AG04449 (cell line): Measurements from ENCODE around the gene TTC14.
"Not testable (repeated sequence)": the region's sequence is repeated elsewhere in the genome, so short reads cannot be mapped to it uniquely, and the experiment has no call there.

Experiments used
- CTCF ChIA-PET: fragments of 350-600 bp; formaldehyde crosslinking; extraction: SDS; loops from one replicate; lab custom pipeline; 2021; ENCODE audit warnings: antibody characterized with exemption; lab: Yijun Ruan, JAX
- POLR2A ChIA-PET: fragments of 400-600, 350-600 bp; formaldehyde crosslinking; extraction: SDS; loops from one replicate; lab custom pipeline; 2020; ENCODE audit warnings: antibody characterized with exemption, inconsistent platforms; lab: Yijun Ruan, JAX
- DNase-seq: peaks from one replicate; pipeline ENCODE4 v3.0.0-alpha.2; 2010; ENCODE audit warnings: low read depth, low spot score
- H3K4me3 ChIP-seq: 2 replicates; pipeline ENCODE4 v1.5.1; 2011; ENCODE audit warnings: low read depth, mild to moderate bottlenecking, control low read depth, low read length
- CTCF ChIP-seq: IDR thresholded peaks from one replicate; pipeline ENCODE4 v1.5.1; 2011; ENCODE audit warnings: mild to moderate bottlenecking, moderate library complexity, low read length, control low read depth, inconsistent platforms; ENCODE audit not compliant: insufficient read depth; ENCODE audit errors: missing control alignments

Gene TTC14

GRCh38 chr3:180575571-180575970 lies 26.4 kb upstream of the TTC14 start:
- ChIA-PET POLR2A (no interaction called here), CTCF (no interaction called here)
- no peak for TF ChIP-seq CTCF
- H3K4me3 ChIP-seq, result no peak overlapping the region
- no peak for DNase-seq

GRCh38 chr3:180580934-180581333 lies 21.0 kb upstream of the TTC14 start:
- ChIA-PET CTCF (no interaction called here), POLR2A (no interaction called here)
- no peak for TF ChIP-seq CTCF
- no peak overlapping the region for H3K4me3 ChIP-seq
- no peak for DNase-seq

GRCh38 chr3:180590396-180590795 lies 11.6 kb upstream of the TTC14 start:
- no peak overlapping the region for H3K4me3 ChIP-seq
- CTCF ChIA-PET, result interaction anchor here (1.4 to 5.5 kb wide), 2 partner anchors 661 to 663 kb away, joined by 3 to 22 read pairs; no protein-coding TSS in a partner anchor
- POLR2A ChIA-PET, result no interaction called here
- no peak for DNase-seq
- no peak for TF ChIP-seq CTCF

GRCh38 chr3:180593631-180594030 lies 8.3 kb upstream of the TTC14 start:
- CTCF ChIA-PET, result interaction anchor here (0.8 to 2.9 kb wide), 3 partner anchors 8 to 782 kb away, joined by 3 to 21 read pairs (median 5); partner anchors contain the start of gene TTC14
- DNase-seq, H3K4me3 ChIP-seq, POLR2A ChIA-PET: not testable (repeated sequence)

GRCh38 chr3:180594631-180595558 lies 7.1 kb upstream of the TTC14 start:
- ChIA-PET POLR2A (no interaction called here), CTCF (interaction anchor here (0.6 to 5.2 kb wide), 27 partner anchors 9 to 938 kb away, joined by 3 to 79 read pairs (median 4); no protein-coding TSS in a partner anchor)
- DNase-seq, result peak; percentile 26
- peak; percentile 47 for TF ChIP-seq CTCF
- H3K4me3 ChIP-seq, result no peak overlapping the region

GRCh38 chr3:180595559-180595935 lies 6.4 kb upstream of the TTC14 start:
- POLR2A ChIA-PET, result no interaction called here
- CTCF ChIA-PET, result interaction anchor here (0.6 to 5.2 kb wide), 26 partner anchors 9 to 939 kb away, joined by 3 to 79 read pairs (median 4); no protein-coding TSS in a partner anchor
- TF ChIP-seq CTCF, result no peak

More at GRCh38 chr3:180595559-180595935, 6.4 kb upstream of the TTC14 start:
- no peak for DNase-seq
- H3K4me3 ChIP-seq, result no peak overlapping the region
